Transverse colon (tissue), 4 donors: ENCODE results near the gene SSH3.

Experiments used
- CTCF ChIP-seq, 5 experiments: fragments of 200-600 bp in 3 of 5; fragments of 450-650 bp in 2 of 5; sonication (generic) in 3 of 5; IDR thresholded peaks; 1 replicate in 2 of 5; 2 replicates in 3 of 5; pipeline ENCODE4 v1.5.1; 2016 to 2017; ENCODE audit warnings: antibody characterized with exemption in 5 of 5, inconsistent platforms in 3 of 5, mild to moderate bottlenecking in 2 of 5, moderate library complexity in 1 of 5
- POLR2A ChIP-seq: fragments of 450-650 bp; IDR thresholded peaks from one replicate; pipeline ENCODE4 v1.6.1; 2016; ENCODE audit warnings: antibody characterized with exemption, mild to moderate bottlenecking, moderate library complexity
- POLR2AphosphoS5 ChIP-seq, 3 donors: sonication (generic); formaldehyde crosslinking; IDR thresholded peaks; one replicate each; pipeline ENCODE4 v1.6.1; 2016; ENCODE audit warnings: antibody characterized with exemption in 3 of 3

- TF ChIP-seq CTCF (IDR thresholded peaks at IDR 0.05), result no peak
- TF ChIP-seq POLR2A, result no peak
- TF ChIP-seq POLR2AphosphoS5 (IDR thresholded peaks at IDR 0.05), result no peak
Observed at GRCh38 chr11:67316882-67317204, 13.5 kb downstream of the SSH3 start.
